ENCODE measurements around the gene MGA.

Gene MGA

DNA sequence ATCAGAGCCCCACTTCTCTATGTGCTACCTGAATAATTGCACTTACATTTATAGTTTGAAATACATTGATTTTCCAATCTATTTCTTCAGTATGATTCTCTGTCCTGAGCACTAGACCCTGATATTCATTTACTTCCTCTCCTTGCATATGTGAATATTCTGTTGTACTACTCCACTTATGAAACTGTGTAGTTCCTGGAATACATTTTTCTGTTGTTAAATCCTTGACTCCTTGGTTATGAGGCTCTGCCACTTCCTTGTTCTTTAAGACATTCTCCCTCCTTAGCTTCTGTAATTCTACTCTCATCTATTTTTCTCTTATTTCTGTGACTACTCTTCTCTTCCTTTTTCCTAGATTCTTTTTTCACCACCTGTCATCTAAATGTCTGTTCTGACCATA, 12.9 kb upstream of the MGA start:
- TF ChIP-seq, protein P1, sequence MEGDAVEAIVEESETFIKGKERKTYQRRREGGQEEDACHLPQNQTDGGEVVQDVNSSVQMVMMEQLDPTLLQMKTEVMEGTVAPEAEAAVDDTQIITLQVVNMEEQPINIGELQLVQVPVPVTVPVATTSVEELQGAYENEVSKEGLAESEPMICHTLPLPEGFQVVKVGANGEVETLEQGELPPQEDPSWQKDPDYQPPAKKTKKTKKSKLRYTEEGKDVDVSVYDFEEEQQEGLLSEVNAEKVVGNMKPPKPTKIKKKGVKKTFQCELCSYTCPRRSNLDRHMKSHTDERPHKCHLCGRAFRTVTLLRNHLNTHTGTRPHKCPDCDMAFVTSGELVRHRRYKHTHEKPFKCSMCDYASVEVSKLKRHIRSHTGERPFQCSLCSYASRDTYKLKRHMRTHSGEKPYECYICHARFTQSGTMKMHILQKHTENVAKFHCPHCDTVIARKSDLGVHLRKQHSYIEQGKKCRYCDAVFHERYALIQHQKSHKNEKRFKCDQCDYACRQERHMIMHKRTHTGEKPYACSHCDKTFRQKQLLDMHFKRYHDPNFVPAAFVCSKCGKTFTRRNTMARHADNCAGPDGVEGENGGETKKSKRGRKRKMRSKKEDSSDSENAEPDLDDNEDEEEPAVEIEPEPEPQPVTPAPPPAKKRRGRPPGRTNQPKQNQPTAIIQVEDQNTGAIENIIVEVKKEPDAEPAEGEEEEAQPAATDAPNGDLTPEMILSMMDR (IDR thresholded peaks at IDR 0.05; ENCODE audit: borderline replicate concordance, insufficient read depth, low read depth, low read length), result no peak
- H3K4me3 ChIP-seq (ENCODE audit: low read depth, low read length), result no peak overlapping the region

DNA sequence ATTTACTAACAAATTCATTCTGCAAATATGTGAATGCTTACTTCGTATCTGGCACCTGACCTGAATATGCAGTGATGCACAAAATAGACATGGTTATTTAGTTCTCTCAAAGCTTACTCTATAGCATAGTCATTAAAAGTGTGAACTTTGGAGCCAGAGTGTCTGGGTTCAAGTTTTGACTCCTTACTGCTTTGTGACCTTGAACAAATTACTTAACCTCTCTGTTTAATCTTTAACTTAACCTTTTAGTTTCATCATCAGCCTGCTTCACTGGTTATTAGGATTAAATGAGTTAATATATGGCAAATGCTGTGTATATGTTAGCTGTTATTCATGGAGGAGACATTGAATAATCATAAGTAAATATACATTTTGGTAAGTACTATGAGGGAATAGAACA, 12.1 kb upstream of the MGA start:
- TF ChIP-seq, protein P1 (IDR thresholded peaks at IDR 0.05; ENCODE audit: borderline replicate concordance, insufficient read depth, low read depth, low read length), result no peak

DNA sequence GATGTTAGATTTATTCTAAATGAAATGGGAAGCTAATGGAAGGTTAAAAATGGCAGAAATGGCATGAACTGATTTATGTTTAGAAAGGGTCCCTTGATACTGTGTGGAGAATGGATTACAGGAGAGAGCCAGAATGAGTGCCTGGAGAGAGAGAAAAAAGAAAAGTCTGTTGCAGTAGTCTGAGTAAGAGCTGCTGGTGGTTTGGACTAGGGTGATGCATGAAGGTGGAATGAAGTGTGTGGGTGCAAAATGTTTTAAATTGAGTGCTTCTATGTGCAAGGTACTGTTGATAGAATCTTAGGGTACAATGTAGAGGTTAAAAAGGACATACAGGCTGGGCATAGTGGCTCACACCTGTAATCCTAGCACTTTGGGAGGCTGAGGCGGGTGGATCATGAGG, 11.4 kb upstream of the MGA start:
- no peak overlapping the region for H3K4me3 ChIP-seq (ENCODE audit: low read depth, low read length)
- TF ChIP-seq, protein P1 (IDR thresholded peaks at IDR 0.05; ENCODE audit: borderline replicate concordance, insufficient read depth, low read depth, low read length), result no peak

More for the DNA sequence above, 12.1 kb upstream of the MGA start:
- H3K4me3 ChIP-seq (ENCODE audit: low read depth, low read length), result no peak overlapping the region

DNA sequence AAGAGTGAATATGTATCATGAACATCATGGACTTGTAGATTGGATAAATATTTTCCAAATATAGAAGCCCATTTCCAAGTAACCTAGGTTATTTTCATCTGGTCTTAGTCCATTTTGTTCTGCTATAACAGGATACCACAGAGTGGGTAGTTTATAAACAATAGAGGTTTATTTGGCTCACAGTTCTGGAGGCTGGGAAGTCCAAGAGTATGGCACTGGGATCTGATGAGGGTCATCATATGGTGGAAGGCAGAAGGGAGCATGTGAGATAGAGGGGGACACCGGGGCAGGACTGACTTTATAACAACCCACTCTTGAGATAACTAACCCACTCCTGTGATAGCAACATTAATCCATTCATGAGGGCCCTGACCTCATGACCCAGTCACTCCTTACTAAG, 9.4 kb upstream of the MGA start:
- TF ChIP-seq, protein P1 (IDR thresholded peaks at IDR 0.05; ENCODE audit: borderline replicate concordance, insufficient read depth, low read depth, low read length), result no peak
- no peak overlapping the region for H3K4me3 ChIP-seq (ENCODE audit: low read depth, low read length)

DNA sequence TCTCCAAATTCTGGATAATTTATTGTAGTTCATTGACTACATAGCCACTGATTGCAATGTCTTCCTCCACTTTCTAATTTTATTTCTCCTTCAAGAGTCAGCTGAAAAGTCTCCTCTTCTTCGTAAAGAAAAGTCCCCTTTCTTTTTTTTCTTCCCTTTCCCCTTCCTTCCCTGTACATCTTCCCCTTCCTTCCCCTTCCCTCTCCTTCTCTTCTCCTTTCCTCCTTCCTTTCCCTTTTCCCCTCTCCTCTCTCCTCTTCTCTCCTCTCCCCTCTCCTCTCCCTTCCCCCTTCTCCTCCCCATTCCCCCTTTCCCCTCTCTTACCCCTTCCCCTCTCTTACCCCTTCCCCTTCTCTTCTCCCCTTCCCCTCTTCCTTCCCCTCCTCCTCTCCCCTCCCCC, 8.8 kb upstream of the MGA start:
- TF ChIP-seq, protein P1 (IDR thresholded peaks at IDR 0.05; ENCODE audit: borderline replicate concordance, insufficient read depth, low read depth, low read length), result no peak
- no peak overlapping the region for H3K4me3 ChIP-seq (ENCODE audit: low read depth, low read length)

DNA sequence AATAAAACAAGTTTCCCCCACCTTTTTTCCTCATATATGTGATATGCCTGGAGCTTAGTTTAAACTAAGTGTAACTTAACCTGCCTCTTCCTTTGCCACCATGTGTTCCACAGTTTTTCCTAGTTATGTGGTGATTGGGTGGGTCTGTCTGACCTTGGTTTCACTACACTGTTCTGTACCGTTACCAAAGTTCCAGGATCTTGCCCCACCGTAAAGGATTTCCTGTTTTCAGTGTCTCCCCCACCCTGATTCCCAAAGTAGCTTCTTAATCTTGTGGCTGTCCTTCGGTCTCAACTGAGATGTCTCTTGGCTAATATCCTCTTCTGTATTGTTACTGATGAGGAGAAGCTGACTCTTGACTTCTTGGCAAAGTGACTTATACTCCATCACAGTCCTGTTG, 6.4 kb upstream of the MGA start:
- TF ChIP-seq, protein P1 (IDR thresholded peaks at IDR 0.05; ENCODE audit: borderline replicate concordance, insufficient read depth, low read depth, low read length), result no peak
- no peak overlapping the region for H3K4me3 ChIP-seq (ENCODE audit: low read depth, low read length)

DNA sequence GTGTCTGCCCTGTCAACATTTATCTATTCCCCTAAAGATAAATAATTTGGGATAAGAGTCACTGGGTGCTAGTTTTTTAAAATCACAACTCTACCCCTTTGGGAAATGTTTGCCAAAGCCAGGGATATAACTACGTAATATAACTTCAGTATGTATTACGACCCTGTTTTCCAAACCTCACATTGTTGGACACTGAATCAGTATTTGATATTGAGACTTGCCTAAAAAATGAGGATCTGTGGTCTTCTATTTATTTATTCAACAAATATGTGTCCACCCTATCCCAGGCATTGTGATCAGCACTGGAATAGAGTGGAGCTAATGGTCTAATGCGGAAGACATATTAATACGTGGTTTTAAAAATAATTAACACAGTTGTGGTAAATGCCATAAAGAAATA, 4.5 kb upstream of the MGA start:
- TF ChIP-seq, protein P1 (IDR thresholded peaks at IDR 0.05; ENCODE audit: borderline replicate concordance, insufficient read depth, low read depth, low read length), result no peak
- no peak overlapping the region for H3K4me3 ChIP-seq (ENCODE audit: low read depth, low read length)

Measured in GM12875 (cell line).